ENCODE results near the gene OPCML.

Gene OPCML

DNA sequence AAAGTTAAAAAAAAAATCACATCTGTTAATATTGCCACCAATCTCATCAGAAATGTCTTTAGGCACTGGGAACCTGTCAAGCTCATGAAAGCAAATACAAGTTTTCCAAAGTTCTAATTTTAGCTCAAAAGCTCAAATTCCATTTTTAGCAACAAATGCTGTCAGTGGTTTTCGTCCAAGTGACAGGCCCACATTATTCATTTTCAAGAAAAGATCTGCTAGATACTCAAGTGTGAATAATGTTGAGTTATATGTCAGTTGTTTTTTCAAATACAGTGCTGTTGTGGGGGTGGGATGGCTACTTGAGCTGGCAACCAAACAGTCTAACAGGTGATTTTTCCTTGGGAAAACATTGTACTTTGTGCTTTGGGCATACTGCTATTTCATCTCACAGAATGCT is 1072.6 kb downstream of the OPCML start:
- DNase-seq (ENCODE audit: low read depth in 2 of 2, low spot score in 1 of 2): no peak

DNA sequence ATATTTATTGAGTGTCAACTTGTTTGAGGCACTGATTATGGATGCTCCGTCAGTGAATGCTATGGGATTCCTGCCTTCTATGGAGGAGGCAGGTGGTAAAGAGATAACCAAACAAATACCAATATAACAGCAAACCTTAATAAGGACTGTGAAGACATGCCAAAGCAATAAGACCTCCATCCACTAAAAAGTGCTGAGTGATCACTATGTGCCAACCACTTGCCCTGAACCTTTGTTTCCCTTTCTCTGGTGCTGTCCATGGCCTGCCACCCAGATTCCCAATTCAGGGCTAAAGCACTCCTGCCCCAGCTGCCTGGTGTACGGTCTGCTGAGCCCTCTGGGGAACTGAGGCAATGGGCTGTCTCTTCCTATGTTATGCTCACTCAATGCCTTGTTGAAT is 1074.9 kb downstream of the OPCML start:
- DNase-seq (ENCODE audit: low read depth in 2 of 2, low spot score in 1 of 2): no peak

DNA sequence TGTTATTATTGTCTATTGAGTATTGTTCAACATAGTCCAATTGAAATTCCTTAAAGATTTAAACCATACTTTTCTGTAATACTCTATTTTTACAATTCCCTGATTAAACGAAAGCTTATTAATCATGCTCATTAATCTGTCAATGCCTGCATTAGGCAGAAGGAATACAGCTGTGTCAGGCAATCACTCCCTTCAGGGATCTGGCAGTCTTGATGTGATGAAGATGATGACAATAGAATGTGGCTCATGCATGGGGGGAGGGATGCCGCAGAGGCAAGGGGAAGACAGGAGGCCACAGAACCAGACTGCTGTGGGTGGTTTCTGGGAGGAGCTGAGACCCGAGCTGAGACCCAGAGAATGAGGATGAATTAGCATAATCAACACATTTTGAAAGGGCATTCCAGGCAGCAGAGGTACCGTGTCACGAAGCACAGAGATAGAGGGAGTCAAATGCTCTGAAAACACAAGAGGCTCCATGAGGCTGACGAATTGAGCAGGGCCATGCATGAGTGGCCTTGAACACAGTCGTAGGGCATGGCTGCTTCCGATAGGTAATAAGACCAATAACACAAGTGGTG is 1075.5 kb downstream of the OPCML start:
- DNase-seq (ENCODE audit: low read depth in 2 of 2, low spot score in 1 of 2): no peak

DNA sequence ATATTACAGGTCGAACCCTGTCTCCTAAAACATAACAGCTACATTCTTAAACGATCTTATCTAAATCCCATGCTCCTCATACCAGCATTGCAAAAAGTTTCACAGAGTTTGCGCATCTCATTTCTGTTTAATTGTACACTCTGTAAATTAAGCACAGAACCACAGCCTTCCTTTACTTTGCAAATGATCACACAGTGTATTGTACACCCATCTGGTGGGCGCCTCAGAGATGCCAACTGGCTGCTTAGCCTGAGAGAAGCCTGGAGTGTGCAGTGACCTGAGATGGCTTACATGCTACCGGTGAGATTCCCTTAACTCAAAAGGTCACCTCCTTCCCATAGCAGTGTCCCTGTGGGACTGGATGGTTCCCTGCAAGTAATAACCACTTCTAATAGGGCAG is 1077.3 kb downstream of the OPCML start:
- no peak for DNase-seq (ENCODE audit: low read depth in 2 of 2, low spot score in 1 of 2)

- no peak for DNase-seq (ENCODE audit: low read depth in 2 of 2, low spot score in 1 of 2)
Observed at GRCh38 chr11:132453406-132453805, 1078.9 kb downstream of the OPCML start.

GRCh38 chr11:132452616-132453015 is 1079.7 kb downstream of the OPCML start:
- DNase-seq (ENCODE audit: low read depth in 2 of 2, low spot score in 1 of 2): no peak

DNA sequence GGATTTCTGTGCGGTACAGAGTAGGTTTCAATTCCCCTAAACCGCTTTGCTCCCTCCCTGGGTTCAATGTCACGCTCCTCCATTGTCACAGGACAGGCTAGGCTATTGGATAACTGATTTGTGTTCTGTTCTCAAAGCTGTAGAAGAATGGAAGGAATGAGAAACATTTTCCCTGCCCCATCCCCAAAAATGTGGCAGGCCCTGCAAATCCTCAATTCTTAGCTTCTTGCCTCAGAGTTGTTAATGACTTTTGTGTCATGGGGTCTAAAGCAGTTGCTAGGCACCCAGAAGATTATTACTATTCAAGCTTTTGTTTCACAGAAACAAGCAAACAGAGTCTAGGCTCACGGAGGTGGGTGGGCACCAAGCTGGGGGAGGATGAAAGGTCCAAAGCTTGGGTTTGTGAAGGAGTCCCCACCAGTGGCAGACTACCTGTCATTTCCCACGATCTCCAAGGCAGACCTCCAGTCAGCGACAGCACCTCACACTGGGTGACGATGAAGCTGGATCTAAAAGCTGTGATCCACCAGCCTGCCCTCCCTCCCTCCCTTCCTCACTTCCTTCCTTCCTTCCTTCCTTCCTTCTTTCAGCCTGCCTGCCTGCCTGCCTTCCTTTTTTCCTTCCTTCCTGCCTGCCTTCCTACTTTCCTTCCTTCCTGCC is 1080.2 kb downstream of the OPCML start:
- DNase-seq (ENCODE audit: low read depth in 2 of 2, low spot score in 1 of 2): no peak

- DNase-seq (ENCODE audit: low read depth in 2 of 2, low spot score in 1 of 2): no peak
Observed at GRCh38 chr11:132450631-132451030, 1081.7 kb downstream of the OPCML start.

DNA sequence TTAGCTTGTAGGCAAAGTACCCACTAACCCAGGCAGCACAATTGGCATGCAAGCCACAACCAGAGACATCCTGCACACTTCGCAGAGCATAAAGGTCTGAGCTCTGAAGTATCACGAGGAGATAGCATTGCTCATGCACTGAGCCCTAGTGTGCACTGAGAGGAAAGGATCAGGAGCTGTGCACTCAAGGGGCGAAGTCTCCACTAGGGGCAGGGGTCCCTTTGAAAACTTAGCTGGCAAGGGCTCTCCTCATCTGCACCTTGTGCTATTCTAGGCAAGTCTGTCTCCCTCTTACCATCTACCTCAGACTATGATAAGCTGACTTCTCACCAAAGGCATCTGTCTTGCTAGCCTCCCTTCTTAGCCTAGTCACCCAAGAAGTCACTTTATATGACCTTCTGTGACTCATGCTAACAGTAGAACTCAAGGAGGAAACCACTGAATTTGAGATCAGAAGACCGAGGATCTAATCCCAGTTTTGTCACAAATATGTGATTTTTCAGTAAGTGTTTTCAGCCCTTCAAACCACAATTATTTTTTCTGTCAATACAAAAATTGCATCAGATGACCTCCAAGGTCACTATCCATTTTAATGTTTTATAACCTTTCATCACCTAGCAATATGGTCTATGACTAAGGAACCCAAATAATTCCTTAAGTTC is 1083.8 kb downstream of the OPCML start:
- no peak for DNase-seq (ENCODE audit: low read depth in 2 of 2, low spot score in 1 of 2)

DNA sequence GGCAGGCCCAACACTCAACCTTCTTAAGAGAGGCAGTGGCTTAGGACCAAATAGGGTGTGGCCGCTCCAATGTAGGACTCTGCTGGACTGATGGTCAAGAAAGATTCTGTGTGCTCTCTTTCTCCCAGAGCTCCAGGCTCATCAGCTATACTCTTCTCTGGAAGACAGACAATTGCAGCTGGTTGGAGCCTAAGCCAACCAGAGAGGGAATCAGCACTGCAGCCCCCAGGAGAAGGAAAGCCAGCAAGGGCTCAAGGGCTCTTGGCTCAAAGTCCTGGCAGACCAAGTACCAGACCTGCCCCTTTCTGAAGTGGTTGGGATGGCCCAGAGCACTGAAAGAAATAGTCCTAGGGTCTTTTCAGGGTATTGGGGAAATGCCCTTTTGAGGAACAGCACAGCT is 1084.5 kb downstream of the OPCML start:
- no peak for DNase-seq (ENCODE audit: low read depth in 2 of 2, low spot score in 1 of 2)

GRCh38 chr11:132445859-132446291 is 1086.4 kb downstream of the OPCML start:
- DNase-seq (ENCODE audit: low read depth in 2 of 2, low spot score in 1 of 2): no peak

- DNase-seq (ENCODE audit: low read depth in 2 of 2, low spot score in 1 of 2): no peak
Observed at GRCh38 chr11:132444911-132445310, 1087.4 kb downstream of the OPCML start.

GRCh38 chr11:132439711-132440255 is 1092.5 kb downstream of the OPCML start:
- no peak for DNase-seq (ENCODE audit: low read depth in 2 of 2, low spot score in 1 of 2)

- no peak for DNase-seq (ENCODE audit: low read depth in 2 of 2, low spot score in 1 of 2)
Observed at GRCh38 chr11:132438418-132438817, 1093.9 kb downstream of the OPCML start.

DNA sequence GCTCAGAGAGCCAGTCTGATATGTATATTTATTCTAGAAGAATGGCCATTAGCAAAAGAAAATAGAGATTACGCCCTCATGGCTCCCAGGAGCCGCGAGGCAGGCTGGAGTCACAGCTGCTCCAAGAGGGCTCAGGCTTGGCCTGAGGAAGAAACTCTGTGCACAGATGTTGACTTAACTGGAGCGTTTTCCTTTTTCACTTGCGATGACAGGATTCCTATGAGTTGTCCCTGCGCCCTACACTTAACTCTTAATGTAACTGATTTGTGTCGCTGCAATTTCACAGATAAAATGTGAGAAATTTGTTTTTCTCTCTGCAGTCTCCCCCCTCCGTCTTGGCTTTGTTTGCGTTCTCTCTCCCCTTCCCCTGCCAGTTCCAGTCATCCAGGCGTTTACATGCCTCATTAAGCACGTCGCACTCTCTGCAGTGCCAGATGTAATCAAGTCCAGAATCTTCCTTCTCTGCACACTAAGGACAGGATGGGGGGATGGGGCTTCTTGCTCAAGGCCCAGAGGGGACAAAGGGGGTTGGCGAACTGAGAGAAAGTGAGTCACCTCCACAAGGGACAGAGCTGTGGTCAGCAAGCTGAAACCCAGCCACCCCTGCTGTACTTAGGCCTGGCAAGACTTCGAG is 1101.8 kb downstream of the OPCML start:
- no peak for DNase-seq (ENCODE audit: low read depth in 2 of 2, low spot score in 1 of 2)

GRCh38 chr11:132429685-132430084 is 1102.6 kb downstream of the OPCML start:
- no peak for DNase-seq (ENCODE audit: low read depth in 2 of 2, low spot score in 1 of 2)

GRCh38 chr11:132427611-132428010 is 1104.7 kb downstream of the OPCML start:
- DNase-seq (ENCODE audit: low read depth in 2 of 2, low spot score in 1 of 2): no peak

DNA sequence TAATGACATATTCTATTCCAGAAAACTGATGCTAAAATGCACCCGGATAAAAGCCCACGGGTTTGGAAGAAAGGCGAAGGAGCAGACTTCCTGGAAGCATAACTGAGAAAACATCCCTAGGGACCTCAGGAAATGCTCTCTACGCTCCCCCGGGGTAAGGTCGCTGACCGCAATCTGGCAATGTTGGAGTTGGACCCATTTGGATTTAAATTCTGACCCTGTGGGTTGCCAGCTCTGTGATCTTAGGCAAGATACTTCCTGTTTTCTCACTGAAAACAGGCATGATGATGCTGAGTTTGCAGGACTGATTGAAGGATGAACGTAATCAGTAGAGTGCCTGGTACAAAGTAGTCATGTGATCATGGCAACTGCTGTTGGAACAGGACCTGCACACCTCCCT is 1107.9 kb downstream of the OPCML start:
- no peak for DNase-seq (ENCODE audit: low read depth in 2 of 2, low spot score in 1 of 2)

- no peak for DNase-seq (ENCODE audit: low read depth in 2 of 2, low spot score in 1 of 2)
Observed at GRCh38 chr11:132423266-132423665, 1109.0 kb downstream of the OPCML start.

DNA sequence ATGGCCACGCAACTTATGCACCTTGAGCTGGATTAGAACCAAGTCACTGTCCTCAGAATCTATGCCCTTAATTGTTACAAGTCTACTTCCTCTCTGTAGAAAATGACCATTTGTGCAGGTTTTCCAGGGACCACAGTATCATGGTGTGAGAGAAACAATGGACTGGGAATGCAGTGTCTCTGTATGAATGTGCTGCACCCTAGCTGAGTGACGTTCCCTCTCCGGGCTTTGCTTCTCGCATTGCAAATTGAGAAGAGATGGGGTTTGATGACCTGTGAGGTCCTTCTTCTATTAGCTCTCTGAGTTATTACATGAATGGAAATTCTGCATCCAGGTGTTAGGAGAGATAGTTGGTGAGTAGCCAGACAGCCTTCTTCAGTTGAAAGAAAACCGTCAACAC is 1109.6 kb downstream of the OPCML start:
- no peak for DNase-seq (ENCODE audit: low read depth in 2 of 2, low spot score in 1 of 2)

DNA sequence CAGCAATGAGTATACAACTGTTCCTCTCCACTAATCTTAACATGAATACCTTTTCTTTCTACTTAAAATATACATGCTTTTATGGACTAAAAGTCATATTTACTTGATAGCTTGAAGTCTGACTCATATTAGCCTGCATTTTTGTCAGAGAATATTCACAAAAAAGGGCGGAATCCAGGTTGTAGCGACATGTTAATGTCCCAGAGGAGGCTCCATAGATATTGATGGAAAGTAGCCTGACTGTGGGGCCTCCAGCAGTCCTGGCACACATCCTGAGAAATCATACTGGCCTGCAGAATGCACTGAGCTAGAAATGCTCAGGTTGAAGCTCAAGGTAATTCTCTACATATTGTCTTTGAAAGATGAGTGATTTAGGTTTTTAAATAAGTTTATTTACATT is 1110.7 kb downstream of the OPCML start:
- no peak for DNase-seq (ENCODE audit: low read depth in 2 of 2, low spot score in 1 of 2)

DNA sequence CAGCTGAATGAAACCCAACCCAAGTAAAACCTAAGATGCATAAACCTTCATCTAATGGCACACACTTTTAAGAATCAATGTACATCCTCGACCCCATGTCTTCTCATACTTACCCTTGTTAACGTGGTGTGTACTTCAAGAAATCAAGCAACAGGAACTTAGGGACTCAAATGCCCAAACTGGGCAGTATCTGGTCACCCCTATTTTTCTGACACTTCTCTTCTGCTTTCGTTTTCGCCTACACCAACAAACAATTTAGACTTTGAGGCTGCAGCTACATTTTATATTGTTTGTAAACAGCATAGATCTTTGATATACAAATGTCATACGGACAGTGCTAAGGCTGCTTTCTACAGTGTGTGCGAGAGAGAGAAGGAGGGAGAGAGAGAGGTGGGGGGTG is 1117.8 kb downstream of the OPCML start:
- DNase-seq (ENCODE audit: low read depth in 2 of 2, low spot score in 1 of 2): no peak
